SK-N-SH treated with all-trans-retinoic acid at 6 μM for 48 hours (cell line): ENCODE measurements around the gene SMS.

Experiments
- PPARA ChIP-seq: fragments of 250-450 bp; sonication (Bioruptor Pico); IDR thresholded peaks from 2 replicates; pipeline ENCODE4 v1.5.0; 2020; ENCODE audit warnings: mild to moderate bottlenecking, borderline replicate concordance
- RARB ChIP-seq: fragments of 250-450 bp; sonication (Bioruptor Pico); IDR thresholded peaks from 2 replicates; pipeline ENCODE4 v1.8.0; 2021; ENCODE audit warnings: mild to moderate bottlenecking, moderate library complexity
- ZFP3 ChIP-seq: fragments of 250-450 bp; sonication (Bioruptor Pico); IDR thresholded peaks from 2 replicates; pipeline ENCODE4 v1.5.0; 2020; ENCODE audit warnings: mild to moderate bottlenecking, moderate library complexity
- ZFP30 ChIP-seq: fragments of 450-650 bp; formaldehyde crosslinking; IDR thresholded peaks from 2 replicates; pipeline ENCODE4 v1.5.0; 2022; ENCODE audit warnings: mild to moderate bottlenecking, moderate library complexity
- ZNF565 ChIP-seq: fragments of 450-650 bp; formaldehyde crosslinking; conservative IDR thresholded peaks from 2 replicates; pipeline ENCODE4 v1.5.0; 2020; ENCODE audit warnings: low read depth, mild to moderate bottlenecking, moderate library complexity
- ZNF8 ChIP-seq: fragments of 450-650 bp; formaldehyde crosslinking; IDR thresholded peaks from 2 replicates; pipeline ENCODE4 v1.5.0; 2020; ENCODE audit warnings: mild to moderate bottlenecking, moderate library complexity

DNA sequence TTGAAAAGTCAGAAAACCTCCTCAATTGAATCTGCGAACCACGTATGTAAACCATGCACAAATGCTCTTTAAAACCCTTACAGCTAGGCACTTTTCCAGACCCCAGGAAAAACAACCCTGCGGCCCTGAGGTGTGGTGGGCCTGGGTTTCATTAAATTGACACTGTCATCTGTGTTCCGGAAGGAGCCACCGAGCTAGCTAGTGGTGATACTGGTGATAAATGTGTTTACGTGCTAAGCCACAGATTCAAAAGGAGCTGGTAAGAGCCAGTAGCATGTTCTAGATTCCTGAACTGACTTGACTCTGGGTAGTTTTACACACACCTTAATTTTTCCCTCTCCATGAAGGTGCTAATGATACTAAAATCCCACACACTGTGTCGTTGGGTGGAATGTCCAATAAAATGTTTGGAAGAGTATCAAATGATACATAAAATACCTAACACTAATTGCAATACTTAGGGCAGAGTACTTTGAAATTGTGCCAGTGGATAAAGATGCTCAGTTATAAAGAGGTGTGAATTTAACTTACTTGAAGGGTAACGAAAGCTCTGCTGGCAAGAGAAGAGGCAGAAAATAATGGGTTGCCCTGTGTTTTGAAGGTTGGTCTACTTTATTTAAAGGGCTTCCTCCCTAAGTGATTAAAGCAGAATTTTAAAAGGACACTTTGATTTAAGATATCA, 8.5 kb downstream of the SMS start:
- TF ChIP-seq ZFP30 (no peak), PPARA (no peak), ZNF565 (CRISPR knock-in tag) (no peak), ZFP3 (no peak), RARB (no peak), ZNF8 (no peak)
